Parathyroid adenoma (tissue), 2 donors: ENCODE data around the gene LGI4.
A peak's percentile ranks its signal among the peaks of the same experiment; 100 is the strongest.

Source experiments
- H2AFZ ChIP-seq: fragments of 300-600 bp; sonication (generic); one replicate; pipeline ENCODE4 v1.7.0; 2017; ENCODE audit warnings: antibody characterized with exemption, mild to moderate bottlenecking
- H3K27ac ChIP-seq: fragments of 300-600 bp; sonication (generic); one replicate; pipeline ENCODE4 v1.7.0; 2017
- H3K27me3 ChIP-seq: fragments of 300-600 bp; sonication (generic); one replicate; pipeline ENCODE4 v1.7.0; 2017; ENCODE audit warnings: low read length; ENCODE audit not compliant: control insufficient read depth, insufficient read depth
- H3K36me3 ChIP-seq: fragments of 300-600 bp; sonication (generic); one replicate; pipeline ENCODE4 v1.7.0; 2017; ENCODE audit warnings: low read length; ENCODE audit not compliant: control insufficient read depth, insufficient read depth
- H3K4me1 ChIP-seq: fragments of 300-600 bp; sonication (generic); one replicate; pipeline ENCODE4 v1.7.0; 2017; ENCODE audit warnings: control low read depth
- H3K4me2 ChIP-seq: fragments of 300-600 bp; sonication (generic); one replicate; pipeline ENCODE4 v1.7.0; 2017; ENCODE audit warnings: low read length
- H3K4me3 ChIP-seq: fragments of 300-600 bp; sonication (generic); one replicate; pipeline ENCODE4 v1.7.0; 2017; ENCODE audit warnings: low read depth, low read length
- H3K79me2 ChIP-seq: fragments of 300-600 bp; sonication (generic); one replicate; pipeline ENCODE4 v1.7.0; 2017; ENCODE audit warnings: control low read depth
- H3K9ac ChIP-seq: fragments of 300-600 bp; sonication (generic); one replicate; pipeline ENCODE4 v1.7.0; 2017; ENCODE audit warnings: mild to moderate bottlenecking
- H3K9me3 ChIP-seq: fragments of 300-600 bp; sonication (generic); one replicate; pipeline ENCODE4 v1.7.0; 2017; ENCODE audit warnings: low read length; ENCODE audit not compliant: control insufficient read depth
- CTCF ChIP-seq: fragments of 300-600 bp; sonication (generic); IDR thresholded peaks from one replicate; pipeline ENCODE4 v1.7.0; 2017; ENCODE audit warnings: antibody characterized with exemption, mild to moderate bottlenecking
- donor health status: primary hyperparathyroidism.

Gene LGI4

GRCh38 chr19:35117116-35117515 lies 17.7 kb downstream of the LGI4 start:
- H2AFZ ChIP-seq: no peak overlapping the region
- no peak for TF ChIP-seq CTCF
- no peaks in the 10 kb centered on the region for H3K79me2 ChIP-seq
- H3K4me3 ChIP-seq: no peak overlapping the region
- H3K36me3 ChIP-seq: no peaks in the 10 kb centered on the region
- H3K4me1 ChIP-seq: no peaks in the 10 kb centered on the region
- H3K9me3 ChIP-seq: no peaks in the 10 kb centered on the region
- H3K9ac ChIP-seq: no peak overlapping the region
- H3K27ac ChIP-seq: no peak overlapping the region
- no peaks in the 10 kb centered on the region for H3K27me3 ChIP-seq
- H3K4me2 ChIP-seq: no peak overlapping the region

GRCh38 chr19:35116072-35116801 lies 18.6 kb downstream of the LGI4 start:
- Histone ChIP-seq H3K4me3 (no peak overlapping the region), H3K9ac (no peak overlapping the region), H3K27me3 (no peaks in the 10 kb centered on the region), H3K4me1 (no peaks in the 10 kb centered on the region), H3K4me2 (no peak overlapping the region), H3K79me2 (no peaks in the 10 kb centered on the region), H2AFZ (no peak overlapping the region), H3K36me3 (no peaks in the 10 kb centered on the region), H3K9me3 (no peaks in the 10 kb centered on the region), H3K27ac (no peak overlapping the region)
- TF ChIP-seq CTCF: no peak

GRCh38 chr19:35115177-35115951 lies 19.5 kb downstream of the LGI4 start, which contains the start of gene FXYD3:
Gene FXYD3 (plus strand): TSS chr19:35115823. CDS start chr19:35119377, 3,554 bp downstream.
- H3K9me3 ChIP-seq: no peaks in the 10 kb centered on the region
- no peaks in the 10 kb centered on the region for H3K27me3 ChIP-seq
- no peaks in the 10 kb centered on the region for H3K4me1 ChIP-seq
- H3K4me2 ChIP-seq: peak within 1 kb of the TSS; percentile 18
- H3K4me3 ChIP-seq: no peak within 1 kb of the TSS
- H3K27ac ChIP-seq: no peak within 1 kb of the TSS
- H2AFZ ChIP-seq: peak within 1 kb of the TSS; percentile 33
- H3K36me3 ChIP-seq: no peaks in the 10 kb centered on the region
- no peak within 1 kb of the TSS for H3K9ac ChIP-seq
- no peak for TF ChIP-seq CTCF
- H3K79me2 ChIP-seq: no peaks in the 10 kb centered on the region

GRCh38 chr19:35114353-35115176 lies 20.3 kb downstream of the LGI4 start:
- Histone ChIP-seq H3K4me2 (peak overlapping the region; percentile 18), H3K9me3 (no peaks in the 10 kb centered on the region), H3K27me3 (no peaks in the 10 kb centered on the region), H3K79me2 (no peaks in the 10 kb centered on the region), H3K36me3 (no peaks in the 10 kb centered on the region), H2AFZ (peak overlapping the region; percentile 33), H3K4me1 (no peaks in the 10 kb centered on the region), H3K4me3 (no peak overlapping the region), H3K9ac (no peak overlapping the region), H3K27ac (no peak overlapping the region)
- peak; percentile 90 for TF ChIP-seq CTCF
